ENCODE results near the gene MT2A. TPM values are rescaled to one million over a fixed set of nuclear protein-coding genes. Genes with fewer than 3 reads are reported as not detected.

Gene MT2A
- total and polyA plus RNA-seq, 2 of the 13 experiments (the other 11 are each of a cell fraction or from before 2014, with no cell fraction given) = 135 to 371 TPM

GRCh38 chr16:56625943-56626654 lies 17.7 kb downstream of the MT2A start (continued):
- TF ChIP-seq ZHX1 (CRISPR knock-in tag; IDR thresholded peaks at IDR 0.05; ENCODE audit: low read depth) = no peak
- TF ChIP-seq PRDM4 (CRISPR knock-in tag; IDR thresholded peaks at IDR 0.05; ENCODE audit: borderline replicate concordance) = no peak
- no peak for TF ChIP-seq PITX1 (CRISPR knock-in tag; IDR thresholded peaks at IDR 0.05)
- TF ChIP-seq TRAFD1 (CRISPR knock-in tag; IDR thresholded peaks at IDR 0.05; ENCODE audit: borderline replicate concordance) = no peak
- no peak for TF ChIP-seq HDAC6 (IDR thresholded peaks at IDR 0.05; ENCODE audit: low read depth, low read length)
- no peak for TF ChIP-seq ZNF770 (CRISPR knock-in tag; IDR thresholded peaks at IDR 0.05)
- TF ChIP-seq IRF2 (CRISPR knock-in tag; IDR thresholded peaks at IDR 0.05) = no peak
- TF ChIP-seq ZNF274 (CRISPR knock-in tag; IDR thresholded peaks at IDR 0.05) = peak; percentile 21; the same call in 1 of the 2 replicates
- no peak for TF ChIP-seq ZNF513 (CRISPR knock-in tag; conservative IDR thresholded peaks at IDR 0.05)
- TF ChIP-seq KDM6A (CRISPR knock-in tag; IDR thresholded peaks at IDR 0.05; ENCODE audit: low read depth) = no peak
- TF ChIP-seq RXRA (CRISPR knock-in tag; IDR thresholded peaks at IDR 0.05) = no peak
- TF ChIP-seq DRAP1 (CRISPR knock-in tag; IDR thresholded peaks at IDR 0.05) = 0 out of 2 replicates have a peak, but pooled peaks have one; percentile 6
- TF ChIP-seq ZBTB10 (CRISPR knock-in tag; IDR thresholded peaks at IDR 0.05; ENCODE audit: borderline replicate concordance) = no peak
- no peak for TF ChIP-seq ZNF546 (CRISPR knock-in tag; conservative IDR thresholded peaks at IDR 0.05)
